Esophagus muscularis mucosa (tissue), 4 donors: ENCODE data around the gene TAS2R46. TPM values are rescaled to one million over a fixed set of nuclear protein-coding genes. Genes with fewer than 3 reads are reported as not detected.
"Not testable (repeated sequence)": the region's sequence is repeated elsewhere in the genome, so short reads cannot be mapped to it uniquely, and the experiment has no call there.

ENCODE experiments used
- DNase-seq: peaks from one replicate; pipeline ENCODE4 v3.0.0-alpha.2; 2017; ENCODE audit errors: extremely low spot score
- H3K27ac ChIP-seq, 4 donors: fragments of 200-600 bp; sonication (generic); replicated peaks in 1 of 4; 1 replicate in 3 of 4; 2 replicates in 1 of 4; pipeline ENCODE4 v1.5.1; 2016 to 2019; ENCODE audit warnings: mild to moderate bottlenecking in 1 of 4
- H3K27me3 ChIP-seq, 4 donors: fragments of 200-600 bp; sonication (generic); one replicate each; pipeline versions ENCODE4 v1.5.1 to v1.6.0; 2016 to 2019
- H3K36me3 ChIP-seq, 4 donors: fragments of 200-600 bp; sonication (generic); one replicate each; pipeline ENCODE4 v1.5.1; 2016 to 2019
- H3K4me1 ChIP-seq, 4 donors: fragments of 200-600 bp; sonication (generic); one replicate each; pipeline ENCODE4 v1.5.1; 2016 to 2019
- H3K4me3 ChIP-seq, 4 donors: fragments of 200-600 bp; sonication (generic); 1 replicate in 2 of 4; 2 replicates in 2 of 4; pipeline ENCODE4 v1.5.1; 2016 to 2019; ENCODE audit warnings: mild to moderate bottlenecking in 4 of 4, moderate library complexity in 1 of 4
- H3K9me3 ChIP-seq, 4 donors: fragments of 200-600 bp; sonication (generic); 1 replicate in 3 of 4; 2 replicates in 1 of 4; pipeline ENCODE4 v1.5.1; 2016 to 2019
- CTCF ChIP-seq, 3 experiments: fragments of 200-600 bp in 2 of 3; fragments of 450-650 bp in 1 of 3; sonication (generic) in 2 of 3; IDR thresholded peaks; one replicate each; pipeline ENCODE4 v1.5.1; 2017 to 2019; ENCODE audit warnings: antibody characterized with exemption in 3 of 3, mild to moderate bottlenecking in 2 of 3, moderate library complexity in 1 of 3
- EP300 ChIP-seq: sonication (generic); formaldehyde crosslinking; IDR thresholded peaks from one replicate; pipeline ENCODE4 v1.6.1; 2017; ENCODE audit warnings: antibody characterized with exemption
- POLR2A ChIP-seq: fragments of 450-650 bp; IDR thresholded peaks from one replicate; pipeline ENCODE4 v1.6.1; 2017; ENCODE audit warnings: antibody characterized with exemption, moderate library complexity, mild to moderate bottlenecking, low read depth
- POLR2AphosphoS5 ChIP-seq, 2 donors: sonication (generic); formaldehyde crosslinking; IDR thresholded peaks; one replicate each; pipeline ENCODE4 v1.6.1; 2017; ENCODE audit warnings: antibody characterized with exemption in 2 of 2
- WGBS: methylation state at CpG from one replicate; pipeline ENCODE4 v1.1.5; 2018; 5-methylcytosine and 5-hydroxymethylcytosine counted together
- intact Hi-C: fragments of 100-400 bp; cut with DNase I; formaldehyde crosslinking; loops from one replicate; pipeline ENCODE4 v1.15.1; 2023
- total RNA-seq, 4 donors: library from RNA; depleted of rRNA; stranded (reverse); fragments of >200 nt; gene quantifications; one replicate each; pipeline versions ENCODE4 v1.1.0 to v1.2.1, GENCODE V29; 2016

Gene TAS2R46
- total RNA-seq, 4 donors from 2014 or later = 1.1 TPM; not detected in 3

GRCh38 chr12:11039171-11039570 lies 22.9 kb downstream of the TAS2R46 start:
- no peaks in the 10 kb centered on the region for H3K27me3 ChIP-seq
- no peak overlapping the region for H3K4me3 ChIP-seq
- 52% methylated on average over 3 of the region's 3 CpGs for WGBS
- H3K36me3 ChIP-seq = no peaks in the 10 kb centered on the region
- peaks cover 0 to 4% (median 0%) of the 10 kb centered on the region in 4 donors for H3K4me1 ChIP-seq
- TF ChIP-seq EP300 (no peak), POLR2AphosphoS5 (IDR thresholded peaks at IDR 0.05) (no peak), CTCF (IDR thresholded peaks at IDR 0.05) (no peak), POLR2A (no peak)
- no peaks in the 10 kb centered on the region for H3K9me3 ChIP-seq
- no peak for DNase-seq
- no peak overlapping the region for H3K27ac ChIP-seq
- intact Hi-C loops = loop anchor here (1.0 kb wide), 1 partner anchor 26 kb away; no protein-coding TSS in a partner anchor

GRCh38 chr12:11033959-11034358 lies 28.1 kb downstream of the TAS2R46 start:
- intact Hi-C loops, H3K36me3 ChIP-seq, H3K27ac ChIP-seq, DNase-seq, H3K9me3 ChIP-seq, H3K27me3 ChIP-seq, H3K4me3 ChIP-seq, H3K4me1 ChIP-seq: not testable (repeated sequence)
- WGBS = 94% methylated on average over 1 of the region's 3 CpGs

- Histone ChIP-seq H3K27me3 (no peaks in the 10 kb centered on the region), H3K36me3 (peaks cover 0 to 15% (median 3%) of the 10 kb centered on the region in 4 donors), H3K9me3 (no peaks in the 10 kb centered on the region), H3K4me1 (no peaks in the 10 kb centered on the region), H3K27ac (no peak within 1 kb of the TSS), H3K4me3 (no peak within 1 kb of the TSS)
- WGBS = 90% methylated on average over 6 of the region's 6 CpGs
- intact Hi-C loops = no loop called here
- no peak for TF ChIP-seq POLR2AphosphoS5 (IDR thresholded peaks at IDR 0.05)
- TF ChIP-seq EP300 = no peak
- no peak for TF ChIP-seq CTCF (IDR thresholded peaks at IDR 0.05)
- TF ChIP-seq POLR2A = no peak
- DNase-seq = no peak
Observed at GRCh38 chr12:11031307-11031706, 30.8 kb downstream of the TAS2R46 start, which contains the start of gene TAS2R31. TAS2R31 (minus strand) TSS chr12:11031407; CDS start chr12:11031335, 72 bp downstream.

GRCh38 chr12:11026118-11026517 lies 36.0 kb downstream of the TAS2R46 start:
- peaks cover 0 to 11% (median 4%) of the 10 kb centered on the region in 4 donors for H3K36me3 ChIP-seq
- intact Hi-C loops = no loop called here
- H3K4me1 ChIP-seq = peaks cover 0 to 5% (median 0%) of the 10 kb centered on the region in 4 donors
- H3K27ac ChIP-seq = no peak overlapping the region
- H3K27me3 ChIP-seq = no peaks in the 10 kb centered on the region
- no peak for TF ChIP-seq POLR2A
- TF ChIP-seq EP300 = no peak
- no peak for TF ChIP-seq CTCF (IDR thresholded peaks at IDR 0.05)
- no peak for TF ChIP-seq POLR2AphosphoS5 (IDR thresholded peaks at IDR 0.05)
- no peak overlapping the region for H3K4me3 ChIP-seq
- DNase-seq = no peak
- WGBS = 92% methylated on average over 6 of the region's 6 CpGs
- H3K9me3 ChIP-seq = no peaks in the 10 kb centered on the region

GRCh38 chr12:11023387-11023786 lies 38.7 kb downstream of the TAS2R46 start:
- H3K4me3 ChIP-seq = no peak overlapping the region
- H3K36me3 ChIP-seq = peaks cover 0 to 11% (median 4%) of the 10 kb centered on the region in 4 donors
- 67% methylated on average over 2 of the region's 2 CpGs for WGBS
- intact Hi-C loops = no loop called here
- peaks cover 0 to 5% (median 0%) of the 10 kb centered on the region in 4 donors for H3K4me1 ChIP-seq
- no peak overlapping the region for H3K27ac ChIP-seq
- H3K9me3 ChIP-seq = no peaks in the 10 kb centered on the region
- DNase-seq = no peak
- TF ChIP-seq POLR2AphosphoS5 (IDR thresholded peaks at IDR 0.05) (no peak), POLR2A (no peak), EP300 (no peak)
- H3K27me3 ChIP-seq = no peaks in the 10 kb centered on the region

GRCh38 chr12:11022520-11022919 lies 39.6 kb downstream of the TAS2R46 start, which contains the start of gene TAS2R19:
TAS2R19 (minus strand) TSS chr12:11022620; CDS start chr12:11022571, 49 bp downstream.
- 89% methylated on average over 1 of the region's 1 CpG for WGBS
- H3K27ac ChIP-seq = no peak within 1 kb of the TSS
- DNase-seq = no peak
- H3K4me3 ChIP-seq = no peak within 1 kb of the TSS
- no peaks in the 10 kb centered on the region for H3K27me3 ChIP-seq
- intact Hi-C loops = no loop called here
- H3K4me1 ChIP-seq = peaks cover 0 to 5% (median 0%) of the 10 kb centered on the region in 4 donors
- H3K9me3 ChIP-seq = no peaks in the 10 kb centered on the region
- peaks cover 0 to 9% (median 3%) of the 10 kb centered on the region in 4 donors for H3K36me3 ChIP-seq
- TF ChIP-seq POLR2AphosphoS5 (IDR thresholded peaks at IDR 0.05) (no peak), POLR2A (no peak), EP300 (no peak), CTCF (IDR thresholded peaks at IDR 0.05) (no peak)
